Activated CD4-positive, alpha-beta memory T cell treated with anti-CD3 and anti-CD28 coated beads for 36 hours (primary cell): ENCODE data around the gene ZDHHC14. TPM values are rescaled to one million over a fixed set of nuclear protein-coding genes. Genes with fewer than 3 reads are reported as not detected.
A peak's percentile ranks its signal among the peaks of the same experiment; 100 is the strongest.

Source experiments
- CTCF ChIA-PET: fragments of 350-600 bp; sonication (Branson Sonifier 250); formaldehyde crosslinking; loops from one replicate; lab custom pipeline; 2021; ENCODE audit warnings: antibody characterized with exemption, inconsistent platforms; lab: Charles Lee
- POLR2A ChIA-PET: fragments of 350-600 bp; sonication (Branson Sonifier 250); formaldehyde crosslinking; loops from one replicate; lab custom pipeline; 2021; ENCODE audit warnings: antibody characterized with exemption; lab: Charles Lee
- DNase-seq: peaks from one replicate; pipeline ENCODE4 v3.0.0-alpha.2; 2020
- H3K27ac Mint-ChIP-seq: one replicate; pipeline ENCODE4 v1.8.0; 2021; ENCODE audit warnings: mixed read lengths
- H3K27me3 Mint-ChIP-seq: one replicate; pipeline ENCODE4 v1.8.0; 2021; ENCODE audit warnings: mixed read lengths
- H3K36me3 Mint-ChIP-seq: one replicate; pipeline ENCODE4 v1.8.0; 2021; ENCODE audit warnings: mixed read lengths
- H3K4me1 Mint-ChIP-seq: one replicate; pipeline ENCODE4 v1.8.0; 2021; ENCODE audit warnings: low read depth, mixed read lengths
- H3K4me3 Mint-ChIP-seq: one replicate; pipeline ENCODE4 v1.8.0; 2021; ENCODE audit warnings: mild to moderate bottlenecking, mixed read lengths
- H3K9me3 Mint-ChIP-seq: one replicate; pipeline ENCODE4 v1.8.0; 2021; ENCODE audit warnings: mixed read lengths
- intact Hi-C: fragments of 100-400 bp; cut with micrococcal nuclease; formaldehyde crosslinking; loops from one replicate; pipeline ENCODE4 v1.15.1; 2023
- total RNA-seq, 2 experiments: library from RNA; stranded (reverse); gene quantifications; one replicate each; pipeline ENCODE4 v1.2.3, GENCODE V29; 2021

The ZDHHC14 gene
- total RNA-seq, 2 experiments from 2014 or later: 1.4 to 2.0 TPM

GRCh38 chr6:157538698-157539097 is 157.7 kb downstream of the ZDHHC14 start:
- ChIA-PET CTCF (no interaction called here), POLR2A (no interaction called here)
- Mint-ChIP-seq H3K27ac (no peak overlapping the region), H3K4me3 (no peak overlapping the region), H3K4me1 (peaks cover 24% of the 10 kb centered on the region), H3K9me3 (no peaks in the 10 kb centered on the region), H3K27me3 (peaks cover 7% of the 10 kb centered on the region), H3K36me3 (peaks cover 2% of the 10 kb centered on the region)
- intact Hi-C loops: loop anchor here (5.0 kb wide), 3 partner anchors 129 to 224 kb away; partner anchors contain the start of gene ZDHHC14
- no peak for DNase-seq

GRCh38 chr6:157539421-157539822 is 158.4 kb downstream of the ZDHHC14 start:
- Mint-ChIP-seq H3K4me1 (peaks cover 24% of the 10 kb centered on the region), H3K9me3 (no peaks in the 10 kb centered on the region), H3K27ac (no peak overlapping the region), H3K36me3 (peaks cover 2% of the 10 kb centered on the region), H3K4me3 (no peak overlapping the region), H3K27me3 (peaks cover 7% of the 10 kb centered on the region)
- ChIA-PET CTCF (no interaction called here), POLR2A (no interaction called here)
- intact Hi-C loops: loop anchor here (5.0 kb wide), 3 partner anchors 128 to 223 kb away; partner anchors contain the start of gene ZDHHC14
- no peak for DNase-seq

GRCh38 chr6:157539900-157540752 is 159.1 kb downstream of the ZDHHC14 start:
- DNase-seq: no peak
- Mint-ChIP-seq H3K36me3 (peaks cover 2% of the 10 kb centered on the region), H3K27me3 (peaks cover 7% of the 10 kb centered on the region), H3K27ac (no peak overlapping the region), H3K4me1 (peaks cover 19% of the 10 kb centered on the region), H3K4me3 (no peak overlapping the region), H3K9me3 (no peaks in the 10 kb centered on the region)
- POLR2A ChIA-PET: no interaction called here
- CTCF ChIA-PET: no interaction called here
- intact Hi-C loops: loop anchor here (5.0 kb wide), 3 partner anchors 127 to 222 kb away; partner anchors contain the start of gene ZDHHC14

GRCh38 chr6:157541618-157542413 is 160.8 kb downstream of the ZDHHC14 start:
- H3K27ac Mint-ChIP-seq: no peak overlapping the region
- CTCF ChIA-PET: no interaction called here

GRCh38 chr6:157542414-157543160 is 161.6 kb downstream of the ZDHHC14 start:
- no peak overlapping the region for H3K4me3 Mint-ChIP-seq
- no peak for DNase-seq
- no peaks in the 10 kb centered on the region for H3K9me3 Mint-ChIP-seq
- CTCF ChIA-PET: interaction anchor here (0.6 to 1.0 kb wide), 2 partner anchors 20 to 124 kb away, joined by 3 read pairs; no protein-coding TSS in a partner anchor
- peaks cover 7% of the 10 kb centered on the region for H3K27me3 Mint-ChIP-seq
- H3K36me3 Mint-ChIP-seq: peaks cover 4% of the 10 kb centered on the region
- no peaks in the 10 kb centered on the region for H3K4me1 Mint-ChIP-seq
- H3K27ac Mint-ChIP-seq: no peak overlapping the region
- intact Hi-C loops: no loop called here
- POLR2A ChIA-PET: interaction anchor here (0.6 kb wide), 1 partner anchor 137 kb away, joined by 3 read pairs; no protein-coding TSS in a partner anchor

More at GRCh38 chr6:157541618-157542413, 160.8 kb downstream of the ZDHHC14 start:
- H3K27me3 Mint-ChIP-seq: peaks cover 7% of the 10 kb centered on the region
- peaks cover 2% of the 10 kb centered on the region for H3K36me3 Mint-ChIP-seq
- no peak for DNase-seq
- H3K4me3 Mint-ChIP-seq: no peak overlapping the region
- peaks cover 4% of the 10 kb centered on the region for H3K4me1 Mint-ChIP-seq
- POLR2A ChIA-PET: interaction anchor here (0.6 kb wide), 1 partner anchor 187 kb away, joined by 3 read pairs; no protein-coding TSS in a partner anchor
- intact Hi-C loops: no loop called here
- H3K9me3 Mint-ChIP-seq: no peaks in the 10 kb centered on the region

GRCh38 chr6:157546321-157546720 is 165.3 kb downstream of the ZDHHC14 start:
- intact Hi-C loops: no loop called here
- ChIA-PET POLR2A (no interaction called here), CTCF (no interaction called here)
- no peak overlapping the region for H3K27ac Mint-ChIP-seq
- H3K4me1 Mint-ChIP-seq: peaks cover 13% of the 10 kb centered on the region
- DNase-seq: no peak
- H3K27me3 Mint-ChIP-seq: peaks cover 4% of the 10 kb centered on the region
- no peak overlapping the region for H3K4me3 Mint-ChIP-seq
- H3K9me3 Mint-ChIP-seq: no peaks in the 10 kb centered on the region
- peaks cover 6% of the 10 kb centered on the region for H3K36me3 Mint-ChIP-seq

- ChIA-PET POLR2A (no interaction called here), CTCF (no interaction called here)
- peaks cover 16% of the 10 kb centered on the region for H3K4me1 Mint-ChIP-seq
- no peaks in the 10 kb centered on the region for H3K9me3 Mint-ChIP-seq
- peaks cover 6% of the 10 kb centered on the region for H3K36me3 Mint-ChIP-seq
- H3K4me3 Mint-ChIP-seq: no peak overlapping the region
- intact Hi-C loops: no loop called here
- H3K27ac Mint-ChIP-seq: no peak overlapping the region
- DNase-seq: no peak
- peaks cover 6% of the 10 kb centered on the region for H3K27me3 Mint-ChIP-seq
These were observed 166.1 kb downstream of the ZDHHC14 start for GRCh38 chr6:157547112-157547511.

GRCh38 chr6:157548635-157549467 is 167.9 kb downstream of the ZDHHC14 start:
- CTCF ChIA-PET: no interaction called here

GRCh38 chr6:157549468-157549745 is 168.4 kb downstream of the ZDHHC14 start:
- Mint-ChIP-seq H3K36me3 (peaks cover 4% of the 10 kb centered on the region), H3K27ac (no peak overlapping the region), H3K4me1 (peaks cover 16% of the 10 kb centered on the region), H3K27me3 (peaks cover 7% of the 10 kb centered on the region), H3K9me3 (no peaks in the 10 kb centered on the region), H3K4me3 (no peak overlapping the region)
- no peak for DNase-seq
- POLR2A ChIA-PET: no interaction called here
- CTCF ChIA-PET: no interaction called here
- intact Hi-C loops: no loop called here

More at GRCh38 chr6:157548635-157549467, 167.9 kb downstream of the ZDHHC14 start:
- no peaks in the 10 kb centered on the region for H3K9me3 Mint-ChIP-seq
- H3K27ac Mint-ChIP-seq: no peak overlapping the region
- peaks cover 16% of the 10 kb centered on the region for H3K4me1 Mint-ChIP-seq
- POLR2A ChIA-PET: no interaction called here
- peaks cover 4% of the 10 kb centered on the region for H3K36me3 Mint-ChIP-seq
- no peak overlapping the region for H3K4me3 Mint-ChIP-seq
- no peak for DNase-seq
- peaks cover 7% of the 10 kb centered on the region for H3K27me3 Mint-ChIP-seq
- intact Hi-C loops: no loop called here

- CTCF ChIA-PET: no interaction called here
- H3K4me3 Mint-ChIP-seq: no peak overlapping the region
- H3K36me3 Mint-ChIP-seq: peaks cover 4% of the 10 kb centered on the region
- intact Hi-C loops: no loop called here
- peaks cover 16% of the 10 kb centered on the region for H3K4me1 Mint-ChIP-seq
- POLR2A ChIA-PET: no interaction called here
- peaks cover 7% of the 10 kb centered on the region for H3K27me3 Mint-ChIP-seq
- no peaks in the 10 kb centered on the region for H3K9me3 Mint-ChIP-seq
- peak; percentile 60 for DNase-seq
- H3K27ac Mint-ChIP-seq: peak overlapping the region; percentile 29
These were observed 169.4 kb downstream of the ZDHHC14 start for GRCh38 chr6:157550114-157550989.
